ENCODE results near the gene TRAM2. TPM values are rescaled to one million over a fixed set of nuclear protein-coding genes. Genes with fewer than 3 reads are reported as not detected.

TRAM2 gene
- total RNA-seq, 1 experiment from 2014 or later = 21.3 TPM

DNA sequence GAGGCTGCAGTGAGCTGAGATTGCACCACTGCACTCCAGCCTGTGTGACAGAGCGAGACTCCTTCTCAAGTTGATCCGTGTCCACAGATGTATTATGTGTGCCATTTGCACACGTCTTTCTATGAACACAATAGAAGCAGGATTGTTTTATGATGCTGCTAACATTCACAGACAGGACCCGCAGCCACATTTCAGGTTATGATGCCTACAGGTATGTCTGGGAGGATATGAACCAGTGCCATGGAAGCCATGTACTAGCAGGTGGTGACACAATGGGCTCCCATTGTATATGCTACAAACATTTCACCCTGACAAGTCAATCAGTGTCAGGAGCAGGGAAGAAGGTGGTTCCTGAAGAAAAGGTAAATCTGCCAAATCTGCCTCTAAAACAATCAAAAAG is 4.3 kb downstream of the TRAM2 start:
- Histone ChIP-seq H3K27me3 (ENCODE audit: insufficient read depth, low read length) (no peaks in the 10 kb centered on the region), H3K9me3 (ENCODE audit: control insufficient read depth in 1 of 2, insufficient read depth in 1 of 2, low read depth in 1 of 2, low read length in 2 of 2) (no peaks in the 10 kb centered on the region), H3K9ac (ENCODE audit: low read length) (no peak overlapping the region), H3K36me3 (ENCODE audit: control insufficient read depth in 1 of 2, insufficient read depth in 2 of 2, low read length in 2 of 2) (no peaks in the 10 kb centered on the region), H2AFZ (ENCODE audit: low read depth, low read length, poor library complexity, severe bottlenecking) (no peak overlapping the region), H3K27ac (ENCODE audit: low read depth, low read length) (no peak overlapping the region), H3K9me2 (ENCODE audit: insufficient read depth) (0 out of 2 replicates have a peak, but pooled peaks cover 3% of the 10 kb centered on the region), H3K4me2 (ENCODE audit: low read length) (no peak overlapping the region), H3K4me1 (ENCODE audit: control insufficient read depth in 1 of 2, insufficient read depth in 2 of 2, low read length in 2 of 2) (peaks cover 7 to 27% of the 10 kb centered on the region in 2 experiments; a peak in 2 of 4 replicates), H3K4me3 (replicated peaks in 1 of 2; ENCODE audit: low read depth in 1 of 2, low read length in 2 of 2) (no peak overlapping the region), H3K79me2 (ENCODE audit: insufficient read depth, low read length) (peaks cover 80% of the 10 kb centered on the region), H4K20me1 (ENCODE audit: insufficient read depth) (no peaks in the 10 kb centered on the region)
- CTCF ChIA-PET = no interaction called here
- POLR2A ChIA-PET = no interaction called here
- no TSS peak for BruUV-seq (replicated peaks)
- RAD21 ChIA-PET (ENCODE audit: low non-redundant PET in 1 of 2, low total read pairs in 2 of 2, uncharacterized antibody in 2 of 2, unreplicated experiment in 2 of 2) = no interaction called here
- intact Hi-C loops (cut with micrococcal nuclease) = no loop called here
- TF ChIP-seq, protein P1, sequence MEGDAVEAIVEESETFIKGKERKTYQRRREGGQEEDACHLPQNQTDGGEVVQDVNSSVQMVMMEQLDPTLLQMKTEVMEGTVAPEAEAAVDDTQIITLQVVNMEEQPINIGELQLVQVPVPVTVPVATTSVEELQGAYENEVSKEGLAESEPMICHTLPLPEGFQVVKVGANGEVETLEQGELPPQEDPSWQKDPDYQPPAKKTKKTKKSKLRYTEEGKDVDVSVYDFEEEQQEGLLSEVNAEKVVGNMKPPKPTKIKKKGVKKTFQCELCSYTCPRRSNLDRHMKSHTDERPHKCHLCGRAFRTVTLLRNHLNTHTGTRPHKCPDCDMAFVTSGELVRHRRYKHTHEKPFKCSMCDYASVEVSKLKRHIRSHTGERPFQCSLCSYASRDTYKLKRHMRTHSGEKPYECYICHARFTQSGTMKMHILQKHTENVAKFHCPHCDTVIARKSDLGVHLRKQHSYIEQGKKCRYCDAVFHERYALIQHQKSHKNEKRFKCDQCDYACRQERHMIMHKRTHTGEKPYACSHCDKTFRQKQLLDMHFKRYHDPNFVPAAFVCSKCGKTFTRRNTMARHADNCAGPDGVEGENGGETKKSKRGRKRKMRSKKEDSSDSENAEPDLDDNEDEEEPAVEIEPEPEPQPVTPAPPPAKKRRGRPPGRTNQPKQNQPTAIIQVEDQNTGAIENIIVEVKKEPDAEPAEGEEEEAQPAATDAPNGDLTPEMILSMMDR (IDR thresholded peaks at IDR 0.05 in 2 of 3, conservative IDR thresholded peaks at IDR 0.05 in 1 of 3; ENCODE audit: borderline replicate concordance in 1 of 3, insufficient read depth in 1 of 3, low read depth in 2 of 3, low read length in 2 of 3) = no peak
- TF ChIP-seq SRF (IDR thresholded peaks at IDR 0.05; ENCODE audit: low read depth) = no peak
- TF ChIP-seq EZH2phosphoT487 (IDR thresholded peaks at IDR 0.05; ENCODE audit: borderline replicate concordance) = no peak
- no peak for TF ChIP-seq YY1 (IDR thresholded peaks at IDR 0.05; ENCODE audit: extremely low read depth, insufficient replicate concordance, low read depth, low read length)
- no peak for TF ChIP-seq JUND (IDR thresholded peaks at IDR 0.05)
- TF ChIP-seq ELF1 (IDR thresholded peaks at IDR 0.05; ENCODE audit: borderline replicate concordance, low read depth) = no peak
- TF ChIP-seq, protein P2, sequence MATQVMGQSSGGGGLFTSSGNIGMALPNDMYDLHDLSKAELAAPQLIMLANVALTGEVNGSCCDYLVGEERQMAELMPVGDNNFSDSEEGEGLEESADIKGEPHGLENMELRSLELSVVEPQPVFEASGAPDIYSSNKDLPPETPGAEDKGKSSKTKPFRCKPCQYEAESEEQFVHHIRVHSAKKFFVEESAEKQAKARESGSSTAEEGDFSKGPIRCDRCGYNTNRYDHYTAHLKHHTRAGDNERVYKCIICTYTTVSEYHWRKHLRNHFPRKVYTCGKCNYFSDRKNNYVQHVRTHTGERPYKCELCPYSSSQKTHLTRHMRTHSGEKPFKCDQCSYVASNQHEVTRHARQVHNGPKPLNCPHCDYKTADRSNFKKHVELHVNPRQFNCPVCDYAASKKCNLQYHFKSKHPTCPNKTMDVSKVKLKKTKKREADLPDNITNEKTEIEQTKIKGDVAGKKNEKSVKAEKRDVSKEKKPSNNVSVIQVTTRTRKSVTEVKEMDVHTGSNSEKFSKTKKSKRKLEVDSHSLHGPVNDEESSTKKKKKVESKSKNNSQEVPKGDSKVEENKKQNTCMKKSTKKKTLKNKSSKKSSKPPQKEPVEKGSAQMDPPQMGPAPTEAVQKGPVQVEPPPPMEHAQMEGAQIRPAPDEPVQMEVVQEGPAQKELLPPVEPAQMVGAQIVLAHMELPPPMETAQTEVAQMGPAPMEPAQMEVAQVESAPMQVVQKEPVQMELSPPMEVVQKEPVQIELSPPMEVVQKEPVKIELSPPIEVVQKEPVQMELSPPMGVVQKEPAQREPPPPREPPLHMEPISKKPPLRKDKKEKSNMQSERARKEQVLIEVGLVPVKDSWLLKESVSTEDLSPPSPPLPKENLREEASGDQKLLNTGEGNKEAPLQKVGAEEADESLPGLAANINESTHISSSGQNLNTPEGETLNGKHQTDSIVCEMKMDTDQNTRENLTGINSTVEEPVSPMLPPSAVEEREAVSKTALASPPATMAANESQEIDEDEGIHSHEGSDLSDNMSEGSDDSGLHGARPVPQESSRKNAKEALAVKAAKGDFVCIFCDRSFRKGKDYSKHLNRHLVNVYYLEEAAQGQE (IDR thresholded peaks at IDR 0.05; ENCODE audit: low read depth) = no peak
- no peak for TF ChIP-seq CEBPB (IDR thresholded peaks at IDR 0.05; ENCODE audit: low read depth)
- no peak for TF ChIP-seq ZNF274 (IDR thresholded peaks at IDR 0.05; ENCODE audit: low read depth, low read length)
- TF ChIP-seq POLR2AphosphoS5 (IDR thresholded peaks at IDR 0.05; ENCODE audit: low read depth, low read length) = no peak
- TF ChIP-seq SIN3A (IDR thresholded peaks at IDR 0.05; ENCODE audit: low read depth) = no peak
- TF ChIP-seq CBX3 (IDR thresholded peaks at IDR 0.05; ENCODE audit: low read depth) = no peak
- TF ChIP-seq POLR2A (IDR thresholded peaks at IDR 0.05; ENCODE audit: borderline replicate concordance, extremely low read depth, insufficient read depth, insufficient read length) = no peak
- no peak for TF ChIP-seq ZFX (IDR thresholded peaks at IDR 0.05)
- TF ChIP-seq RAD21 (IDR thresholded peaks at IDR 0.05; ENCODE audit: low read depth) = no peak
- TF ChIP-seq, protein P3, sequence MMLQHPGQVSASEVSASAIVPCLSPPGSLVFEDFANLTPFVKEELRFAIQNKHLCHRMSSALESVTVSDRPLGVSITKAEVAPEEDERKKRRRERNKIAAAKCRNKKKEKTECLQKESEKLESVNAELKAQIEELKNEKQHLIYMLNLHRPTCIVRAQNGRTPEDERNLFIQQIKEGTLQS (IDR thresholded peaks at IDR 0.05) = no peak
- no peak for TF ChIP-seq EZH2 (IDR thresholded peaks at IDR 0.05)
- no peak for TF ChIP-seq FOSL1 (IDR thresholded peaks at IDR 0.05; ENCODE audit: low read depth)
- TF ChIP-seq, protein P4, sequence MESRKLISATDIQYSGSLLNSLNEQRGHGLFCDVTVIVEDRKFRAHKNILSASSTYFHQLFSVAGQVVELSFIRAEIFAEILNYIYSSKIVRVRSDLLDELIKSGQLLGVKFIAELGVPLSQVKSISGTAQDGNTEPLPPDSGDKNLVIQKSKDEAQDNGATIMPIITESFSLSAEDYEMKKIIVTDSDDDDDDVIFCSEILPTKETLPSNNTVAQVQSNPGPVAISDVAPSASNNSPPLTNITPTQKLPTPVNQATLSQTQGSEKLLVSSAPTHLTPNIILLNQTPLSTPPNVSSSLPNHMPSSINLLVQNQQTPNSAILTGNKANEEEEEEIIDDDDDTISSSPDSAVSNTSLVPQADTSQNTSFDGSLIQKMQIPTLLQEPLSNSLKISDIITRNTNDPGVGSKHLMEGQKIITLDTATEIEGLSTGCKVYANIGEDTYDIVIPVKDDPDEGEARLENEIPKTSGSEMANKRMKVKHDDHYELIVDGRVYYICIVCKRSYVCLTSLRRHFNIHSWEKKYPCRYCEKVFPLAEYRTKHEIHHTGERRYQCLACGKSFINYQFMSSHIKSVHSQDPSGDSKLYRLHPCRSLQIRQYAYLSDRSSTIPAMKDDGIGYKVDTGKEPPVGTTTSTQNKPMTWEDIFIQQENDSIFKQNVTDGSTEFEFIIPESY (IDR thresholded peaks at IDR 0.05; ENCODE audit: extremely low read depth, insufficient replicate concordance, low read length) = no peak
- no peak for TF ChIP-seq EGR1 (IDR thresholded peaks at IDR 0.05; ENCODE audit: low read depth)
- DNase-seq (ENCODE audit: low read depth, low spot score) (no peak), ATAC-seq (no peak)
